Ishikawa (cell line): ENCODE results near the gene ANKRD11.

Source experiments
- CEBPB ChIP-seq: IDR thresholded peaks from 2 replicates; pipeline ENCODE4 v1.6.1; 2012
- CREB1 ChIP-seq: IDR thresholded peaks from 2 replicates; pipeline ENCODE4 v1.6.1; 2012; ENCODE audit warnings: low read depth
- EGR1 ChIP-seq: IDR thresholded peaks from 2 replicates; pipeline ENCODE4 v1.6.1; 2012
- EP300 ChIP-seq: IDR thresholded peaks from 2 replicates; pipeline ENCODE4 v1.6.1; 2012; ENCODE audit warnings: borderline replicate concordance
- FOXM1 ChIP-seq: IDR thresholded peaks from 2 replicates; pipeline ENCODE4 v1.6.1; 2012; ENCODE audit warnings: low read depth, borderline replicate concordance
- MAX ChIP-seq: IDR thresholded peaks from 2 replicates; pipeline ENCODE4 v1.6.1; 2012
- NFIC ChIP-seq: IDR thresholded peaks from 2 replicates; pipeline ENCODE4 v1.6.1; 2012
- RAD21 ChIP-seq: IDR thresholded peaks from 2 replicates; pipeline ENCODE4 v1.6.1; 2012; ENCODE audit warnings: low read depth
- REST ChIP-seq: IDR thresholded peaks from 2 replicates; pipeline ENCODE4 v1.6.1; 2012; ENCODE audit warnings: low read depth, mild to moderate bottlenecking
- TAF1 ChIP-seq: IDR thresholded peaks from 2 replicates; pipeline ENCODE4 v1.6.1; 2012; ENCODE audit warnings: low read depth, mild to moderate bottlenecking
- TCF12 ChIP-seq: IDR thresholded peaks from 2 replicates; pipeline ENCODE4 v1.6.1; 2012; ENCODE audit warnings: low read depth
- TEAD4 ChIP-seq: IDR thresholded peaks from 2 replicates; pipeline ENCODE4 v1.6.1; 2012
- USF1 ChIP-seq: IDR thresholded peaks from 2 replicates; pipeline ENCODE4 v1.6.1; 2012
- YY1 ChIP-seq: IDR thresholded peaks from 2 replicates; pipeline ENCODE4 v1.6.1; 2012; ENCODE audit warnings: low read depth
- ZBTB7A ChIP-seq: IDR thresholded peaks from 2 replicates; pipeline ENCODE4 v1.6.1; 2012; ENCODE audit warnings: low read depth

ANKRD11 gene

GRCh38 chr16:89449726-89450335 is 40.5 kb downstream of the ANKRD11 start:
- no peak for TF ChIP-seq MAX
- no peak for TF ChIP-seq YY1
- TF ChIP-seq USF1: no peak
- no peak for TF ChIP-seq EGR1
- TF ChIP-seq EP300: no peak
- no peak for TF ChIP-seq REST
- no peak for TF ChIP-seq ZBTB7A
- no peak for TF ChIP-seq CEBPB

- TF ChIP-seq MAX (no peak), TEAD4 (no peak), REST (no peak), TCF12 (no peak), NFIC (no peak)
These were observed 41.7 kb downstream of the ANKRD11 start for GRCh38 chr16:89448656-89449055.

- TF ChIP-seq YY1: no peak
- no peak for TF ChIP-seq FOXM1
- TF ChIP-seq REST: no peak
These were observed 43.4 kb downstream of the ANKRD11 start for GRCh38 chr16:89446975-89447293.

- TF ChIP-seq RAD21 (no peak), EGR1 (no peak), USF1 (no peak), TAF1 (no peak), TCF12 (no peak), TEAD4 (no peak), YY1 (no peak), CREB1 (no peak), EP300 (no peak), CEBPB (no peak)
These were observed 44.0 kb downstream of the ANKRD11 start for GRCh38 chr16:89446136-89446974.

GRCh38 chr16:89445166-89445565 is 45.2 kb downstream of the ANKRD11 start:
- TF ChIP-seq NFIC (no peak), USF1 (no peak), TCF12 (no peak), ZBTB7A (no peak), FOXM1 (no peak), CEBPB (no peak), EGR1 (no peak), EP300 (no peak), CREB1 (no peak), TEAD4 (no peak), REST (no peak), RAD21 (no peak), TAF1 (no peak), MAX (no peak), YY1 (no peak)
